Measurements from ENCODE around the gene TLR8. TPM values are rescaled to one million over a fixed set of nuclear protein-coding genes. Genes with fewer than 3 reads are reported as not detected.

Gene TLR8
- total RNA-seq, 2 experiments from 2014 or later: not detected

DNA sequence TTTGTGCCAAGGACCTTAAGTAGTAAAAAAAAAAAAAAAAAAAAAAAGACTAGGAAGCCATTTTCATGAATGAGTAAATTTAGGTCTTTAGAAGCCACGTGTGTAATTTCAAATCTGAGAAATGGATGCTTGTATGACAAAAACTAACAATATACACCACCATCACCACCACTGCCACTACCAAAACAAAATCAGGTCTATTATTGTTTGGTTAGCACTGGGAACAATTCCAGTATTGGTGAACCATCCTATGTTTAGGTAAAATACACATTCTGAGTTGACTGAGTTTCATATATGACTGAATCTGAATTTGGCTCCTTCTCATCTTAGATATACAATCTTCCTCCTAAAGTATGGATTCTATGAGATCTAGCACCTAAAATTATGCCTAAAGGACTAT is 59.7 kb downstream of the TLR8 start:
- intact Hi-C loops (cut with micrococcal nuclease; ENCODE audit: unreplicated experiment): no loop called here
- no TSS peak for BruUV-seq (replicated peaks)
- Histone ChIP-seq H3K36me3 (ENCODE audit: insufficient read depth, low read length) (no peaks in the 10 kb centered on the region), H3K4me1 (ENCODE audit: insufficient read depth, low read length, poor library complexity, severe bottlenecking) (peaks cover 27% of the 10 kb centered on the region), H3K4me3 (ENCODE audit: low read depth, low read length, poor library complexity, severe bottlenecking) (no peak overlapping the region), H3K79me2 (ENCODE audit: insufficient read depth, low read depth, low read length) (no peaks in the 10 kb centered on the region), H3K4me2 (ENCODE audit: low read length) (no peak overlapping the region), H3K27ac (ENCODE audit: low read depth, low read length, poor library complexity, severe bottlenecking) (no peak overlapping the region), H2AFZ (ENCODE audit: low read length) (no peak overlapping the region), H4K20me1 (ENCODE audit: insufficient read depth, low read length) (no peaks in the 10 kb centered on the region), H3K9me2 (ENCODE audit: insufficient read depth, low read length) (no peaks in the 10 kb centered on the region), H3K9me3 (ENCODE audit: low read length) (no peaks in the 10 kb centered on the region)
- TF ChIP-seq, protein P1, sequence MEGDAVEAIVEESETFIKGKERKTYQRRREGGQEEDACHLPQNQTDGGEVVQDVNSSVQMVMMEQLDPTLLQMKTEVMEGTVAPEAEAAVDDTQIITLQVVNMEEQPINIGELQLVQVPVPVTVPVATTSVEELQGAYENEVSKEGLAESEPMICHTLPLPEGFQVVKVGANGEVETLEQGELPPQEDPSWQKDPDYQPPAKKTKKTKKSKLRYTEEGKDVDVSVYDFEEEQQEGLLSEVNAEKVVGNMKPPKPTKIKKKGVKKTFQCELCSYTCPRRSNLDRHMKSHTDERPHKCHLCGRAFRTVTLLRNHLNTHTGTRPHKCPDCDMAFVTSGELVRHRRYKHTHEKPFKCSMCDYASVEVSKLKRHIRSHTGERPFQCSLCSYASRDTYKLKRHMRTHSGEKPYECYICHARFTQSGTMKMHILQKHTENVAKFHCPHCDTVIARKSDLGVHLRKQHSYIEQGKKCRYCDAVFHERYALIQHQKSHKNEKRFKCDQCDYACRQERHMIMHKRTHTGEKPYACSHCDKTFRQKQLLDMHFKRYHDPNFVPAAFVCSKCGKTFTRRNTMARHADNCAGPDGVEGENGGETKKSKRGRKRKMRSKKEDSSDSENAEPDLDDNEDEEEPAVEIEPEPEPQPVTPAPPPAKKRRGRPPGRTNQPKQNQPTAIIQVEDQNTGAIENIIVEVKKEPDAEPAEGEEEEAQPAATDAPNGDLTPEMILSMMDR (conservative IDR thresholded peaks at IDR 0.05; ENCODE audit: low read length): no peak
- TF ChIP-seq EZH2phosphoT487 (IDR thresholded peaks at IDR 0.05; ENCODE audit: borderline replicate concordance, low read depth, low read length): no peak
- POLR2A ChIA-PET: interaction anchor here (0.8 to 1.5 kb wide), 2 partner anchors 8 to 9 kb away, joined by 3 to 9 read pairs; partner anchors contain the start of gene TMSB4X
- CTCF ChIA-PET (ENCODE audit: unreplicated experiment): no interaction called here
- no peak for DNase-seq (ENCODE audit: low spot score)

DNA sequence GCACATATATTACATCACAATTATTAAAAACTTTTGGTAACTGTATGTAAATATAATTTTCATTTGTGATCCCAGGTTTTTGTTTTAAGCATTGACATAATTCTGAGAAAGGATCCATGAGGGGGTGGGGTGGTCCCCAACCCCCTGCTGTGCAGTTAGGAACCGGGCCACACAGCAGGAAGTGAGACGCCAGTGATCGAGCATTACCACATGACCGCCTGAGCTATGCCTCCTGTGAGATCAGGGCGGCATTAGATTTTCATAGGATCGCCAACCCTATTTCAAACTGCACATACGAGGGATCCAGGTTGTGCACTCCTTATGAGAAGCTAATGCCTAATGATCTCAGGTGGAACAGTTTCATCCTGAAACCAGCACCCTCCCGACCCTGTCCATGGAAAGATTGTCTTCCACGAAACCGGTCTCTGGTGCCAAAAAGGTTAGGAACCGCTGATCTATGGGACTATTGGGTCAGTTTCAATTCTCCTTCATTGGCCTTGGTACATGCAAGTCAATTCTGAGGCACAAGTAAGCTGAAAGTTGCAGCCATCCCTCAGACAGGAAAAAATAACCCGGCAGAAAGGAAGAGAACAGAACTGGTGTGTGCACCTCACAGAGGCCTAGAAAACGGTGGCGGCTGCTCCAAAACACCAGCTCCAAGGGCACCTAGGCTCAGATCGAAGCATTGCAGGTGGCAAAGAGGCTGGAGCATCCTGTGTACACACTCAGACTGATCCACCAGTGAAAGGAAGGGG is 61.5 kb downstream of the TLR8 start:
- Histone ChIP-seq H3K4me2 (ENCODE audit: low read length) (no peak overlapping the region), H3K27ac (ENCODE audit: low read depth, low read length, poor library complexity, severe bottlenecking) (no peak overlapping the region), H3K4me1 (ENCODE audit: insufficient read depth, low read length, poor library complexity, severe bottlenecking) (peaks cover 32% of the 10 kb centered on the region), H3K4me3 (ENCODE audit: low read depth, low read length, poor library complexity, severe bottlenecking) (no peak overlapping the region), H4K20me1 (ENCODE audit: insufficient read depth, low read length) (no peaks in the 10 kb centered on the region), H3K9me2 (ENCODE audit: insufficient read depth, low read length) (no peaks in the 10 kb centered on the region), H3K9me3 (ENCODE audit: low read length) (no peaks in the 10 kb centered on the region), H3K36me3 (ENCODE audit: insufficient read depth, low read length) (no peaks in the 10 kb centered on the region), H3K79me2 (ENCODE audit: insufficient read depth, low read depth, low read length) (peaks cover 2% of the 10 kb centered on the region; the same call in 1 of the 2 replicates), H2AFZ (ENCODE audit: low read length) (no peak overlapping the region)
- no peak for DNase-seq (ENCODE audit: low spot score)
- intact Hi-C loops (cut with micrococcal nuclease; ENCODE audit: unreplicated experiment): no loop called here
- POLR2A ChIA-PET: interaction anchor here (0.7 to 9.9 kb wide), 2 partner anchors 10 to 480 kb away, joined by 3 to 148 read pairs; no protein-coding TSS in a partner anchor
- TF ChIP-seq, protein P1 (conservative IDR thresholded peaks at IDR 0.05; ENCODE audit: low read length): no peak
- TF ChIP-seq EZH2phosphoT487 (IDR thresholded peaks at IDR 0.05; ENCODE audit: borderline replicate concordance, low read depth, low read length): no peak
- CTCF ChIA-PET (ENCODE audit: unreplicated experiment): interaction anchor here (0.6 kb wide), 1 partner anchor 253 kb away, joined by 3 read pairs; no protein-coding TSS in a partner anchor
- BruUV-seq (replicated peaks): no TSS peak

Data from OCI-LY7 (cell line).